Measurements from ENCODE around the gene LTBP1. TPM values are rescaled to one million over a fixed set of nuclear protein-coding genes. Genes with fewer than 3 reads are reported as not detected.
A peak's percentile ranks its signal among the peaks of the same experiment; 100 is the strongest.

The LTBP1 gene
- total RNA-seq, 3 donors from 2014 or later = 13.3 to 18.7 (median 17.4) TPM

DNA sequence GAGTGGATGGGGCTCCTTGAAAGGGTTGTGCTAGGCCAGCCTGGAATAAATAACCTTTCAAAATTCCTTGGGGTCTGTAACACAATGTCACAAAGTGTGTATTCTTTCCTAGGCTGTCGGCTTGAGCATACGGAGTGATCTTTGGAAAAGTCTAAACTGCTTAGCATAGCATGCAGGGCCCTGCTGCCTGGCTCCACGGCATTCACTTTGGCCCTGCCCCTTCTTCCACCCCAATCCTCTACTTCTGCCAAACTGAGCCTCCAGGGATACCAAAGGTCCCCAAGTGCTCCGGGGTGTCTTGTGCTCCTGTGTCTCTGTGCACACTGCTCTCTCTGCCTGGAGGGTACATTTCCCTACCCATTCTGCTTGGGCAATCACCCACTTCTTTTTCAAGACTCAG, 196.1 kb downstream of the LTBP1 start:
- H3K4me1 ChIP-seq = no peaks in the 10 kb centered on the region
- no peak overlapping the region for H3K4me3 ChIP-seq
- TF ChIP-seq, protein P1, sequence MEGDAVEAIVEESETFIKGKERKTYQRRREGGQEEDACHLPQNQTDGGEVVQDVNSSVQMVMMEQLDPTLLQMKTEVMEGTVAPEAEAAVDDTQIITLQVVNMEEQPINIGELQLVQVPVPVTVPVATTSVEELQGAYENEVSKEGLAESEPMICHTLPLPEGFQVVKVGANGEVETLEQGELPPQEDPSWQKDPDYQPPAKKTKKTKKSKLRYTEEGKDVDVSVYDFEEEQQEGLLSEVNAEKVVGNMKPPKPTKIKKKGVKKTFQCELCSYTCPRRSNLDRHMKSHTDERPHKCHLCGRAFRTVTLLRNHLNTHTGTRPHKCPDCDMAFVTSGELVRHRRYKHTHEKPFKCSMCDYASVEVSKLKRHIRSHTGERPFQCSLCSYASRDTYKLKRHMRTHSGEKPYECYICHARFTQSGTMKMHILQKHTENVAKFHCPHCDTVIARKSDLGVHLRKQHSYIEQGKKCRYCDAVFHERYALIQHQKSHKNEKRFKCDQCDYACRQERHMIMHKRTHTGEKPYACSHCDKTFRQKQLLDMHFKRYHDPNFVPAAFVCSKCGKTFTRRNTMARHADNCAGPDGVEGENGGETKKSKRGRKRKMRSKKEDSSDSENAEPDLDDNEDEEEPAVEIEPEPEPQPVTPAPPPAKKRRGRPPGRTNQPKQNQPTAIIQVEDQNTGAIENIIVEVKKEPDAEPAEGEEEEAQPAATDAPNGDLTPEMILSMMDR (IDR thresholded peaks at IDR 0.05) = no peak
- TF ChIP-seq POLR2AphosphoS5 (IDR thresholded peaks at IDR 0.05) (no peak), POLR2A (IDR thresholded peaks at IDR 0.05) (no peak)
- H3K9me3 ChIP-seq = no peaks in the 10 kb centered on the region
- intact Hi-C loops (cut with DNase I; ENCODE audit: low total_unique reads) = no loop called here
- no peaks in the 10 kb centered on the region for H3K27me3 ChIP-seq
- DNase-seq (ENCODE audit: low spot score in 2 of 2) = no peak
- no peak overlapping the region for H3K27ac ChIP-seq
- no peaks in the 10 kb centered on the region for H3K36me3 ChIP-seq

GRCh38 chr2:33144243-33144642, 197.5 kb downstream of the LTBP1 start:
- H3K4me1 ChIP-seq = no peaks in the 10 kb centered on the region
- DNase-seq (ENCODE audit: low spot score in 2 of 2) = no peak
- H3K4me3 ChIP-seq = no peak overlapping the region
- TF ChIP-seq, protein P1 (IDR thresholded peaks at IDR 0.05) = no peak
- TF ChIP-seq POLR2A (IDR thresholded peaks at IDR 0.05) (no peak), POLR2AphosphoS5 (IDR thresholded peaks at IDR 0.05) (no peak)
- H3K27me3 ChIP-seq = no peaks in the 10 kb centered on the region
- no peak overlapping the region for H3K27ac ChIP-seq
- intact Hi-C loops (cut with DNase I; ENCODE audit: low total_unique reads) = no loop called here
- no peaks in the 10 kb centered on the region for H3K36me3 ChIP-seq
- no peaks in the 10 kb centered on the region for H3K9me3 ChIP-seq

- H3K4me3 ChIP-seq = no peak overlapping the region
- intact Hi-C loops (cut with DNase I; ENCODE audit: low total_unique reads) = no loop called here
- H3K9me3 ChIP-seq = no peaks in the 10 kb centered on the region
- H3K27ac ChIP-seq = no peak overlapping the region
- no peaks in the 10 kb centered on the region for H3K4me1 ChIP-seq
- no peak for DNase-seq (ENCODE audit: low spot score in 2 of 2)
- no peaks in the 10 kb centered on the region for H3K27me3 ChIP-seq
- TF ChIP-seq, protein P1 (IDR thresholded peaks at IDR 0.05) = no peak
- TF ChIP-seq POLR2A (IDR thresholded peaks at IDR 0.05) (no peak), POLR2AphosphoS5 (IDR thresholded peaks at IDR 0.05) (no peak)
- no peaks in the 10 kb centered on the region for H3K36me3 ChIP-seq
Observed at GRCh38 chr2:33145459-33145858, 198.7 kb downstream of the LTBP1 start.

- Histone ChIP-seq H3K4me3 (peak overlapping the region in 1 of 3 donors; percentile 11), H3K27me3 (no peaks in the 10 kb centered on the region), H3K36me3 (no peaks in the 10 kb centered on the region), H3K27ac (peak overlapping the region in 1 of 2 donors; percentile 17), H3K9me3 (no peaks in the 10 kb centered on the region), H3K4me1 (no peaks in the 10 kb centered on the region)
- TF ChIP-seq POLR2AphosphoS5 (IDR thresholded peaks at IDR 0.05) = no peak
- TF ChIP-seq, protein P1 (IDR thresholded peaks at IDR 0.05) = no peak
- no peak for TF ChIP-seq POLR2A (IDR thresholded peaks at IDR 0.05)
- intact Hi-C loops (cut with DNase I; ENCODE audit: low total_unique reads) = no loop called here
- no peak for DNase-seq (ENCODE audit: low spot score in 2 of 2)
Observed at GRCh38 chr2:33146102-33146501, 199.3 kb downstream of the LTBP1 start.

DNA sequence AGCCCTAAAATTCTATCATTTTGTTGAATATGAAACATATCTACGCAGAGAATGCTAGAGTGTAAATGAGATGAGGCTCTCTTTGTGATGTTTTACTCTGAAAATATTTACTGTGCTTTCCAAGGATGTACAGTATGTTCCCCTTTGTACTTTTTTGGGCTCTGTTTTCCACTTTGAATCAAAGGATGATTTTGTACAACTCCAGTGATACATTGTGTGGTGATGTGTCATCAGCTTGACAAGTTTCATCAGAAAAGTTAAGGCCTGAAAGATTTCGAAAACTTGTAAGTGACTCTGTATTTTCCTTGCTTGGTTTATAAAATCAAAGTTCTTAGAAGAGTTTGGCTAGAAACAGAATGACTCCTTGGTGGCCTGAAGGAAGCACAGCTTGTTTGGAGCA, 206.3 kb downstream of the LTBP1 start:
- H3K36me3 ChIP-seq = no peaks in the 10 kb centered on the region
- no peak overlapping the region for H3K27ac ChIP-seq
- TF ChIP-seq, protein P1 (IDR thresholded peaks at IDR 0.05) = no peak
- TF ChIP-seq POLR2AphosphoS5 (IDR thresholded peaks at IDR 0.05) (no peak), POLR2A (IDR thresholded peaks at IDR 0.05) (no peak)
- H3K4me1 ChIP-seq = no peaks in the 10 kb centered on the region
- DNase-seq (ENCODE audit: low spot score in 2 of 2) = no peak
- H3K9me3 ChIP-seq = no peaks in the 10 kb centered on the region
- intact Hi-C loops (cut with DNase I; ENCODE audit: low total_unique reads) = no loop called here
- no peaks in the 10 kb centered on the region for H3K27me3 ChIP-seq
- no peak overlapping the region for H3K4me3 ChIP-seq

Measured in breast epithelium (tissue), 4 donors.